Activated naive CD4-positive, alpha-beta T cell treated with anti-CD3 and anti-CD28 coated beads, Interleukin-2, amount 50 U/mL, for 16 hours (primary cell): ENCODE data around the gene RD3L.

ENCODE experiments used
- DNase-seq: peaks from one replicate; pipeline ENCODE4 v3.0.0-alpha.2; 2020

RD3L gene

DNA sequence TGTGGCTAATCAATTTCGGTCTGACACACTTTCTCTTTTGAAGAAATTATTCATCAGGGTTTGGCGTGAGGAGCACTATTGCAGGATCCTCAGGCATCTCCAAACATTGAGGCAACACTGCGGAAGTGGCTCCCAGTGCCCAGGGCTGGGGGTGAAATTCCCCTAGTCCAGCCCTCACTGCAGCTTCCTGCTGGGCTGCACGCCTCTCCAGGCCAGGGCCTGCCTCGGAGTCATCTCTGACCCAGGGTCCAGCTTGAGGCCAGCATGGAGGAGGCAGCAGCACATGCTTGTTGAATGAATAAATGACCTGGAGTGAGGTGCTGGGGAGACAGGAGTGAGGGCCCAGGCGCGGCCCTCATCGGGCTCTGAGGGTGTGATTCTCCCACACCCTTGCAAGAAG, 50.1 kb downstream of the RD3L start:
- no peak for DNase-seq

- DNase-seq = no peak
Measured at GRCh38 chr14:103891667-103892215, 50.6 kb downstream of the RD3L start.

GRCh38 chr14:103890821-103891666, 51.3 kb downstream of the RD3L start:
- DNase-seq = no peak
